ENCODE data around the gene BRAP.
"Not testable (repeated sequence)": the region's sequence is repeated elsewhere in the genome, so short reads cannot be mapped to it uniquely, and the experiment has no call there.

BRAP gene

GRCh38 chr12:111672822-111673381, 12.9 kb downstream of the BRAP start:
- DNase-seq, result no peak

DNA sequence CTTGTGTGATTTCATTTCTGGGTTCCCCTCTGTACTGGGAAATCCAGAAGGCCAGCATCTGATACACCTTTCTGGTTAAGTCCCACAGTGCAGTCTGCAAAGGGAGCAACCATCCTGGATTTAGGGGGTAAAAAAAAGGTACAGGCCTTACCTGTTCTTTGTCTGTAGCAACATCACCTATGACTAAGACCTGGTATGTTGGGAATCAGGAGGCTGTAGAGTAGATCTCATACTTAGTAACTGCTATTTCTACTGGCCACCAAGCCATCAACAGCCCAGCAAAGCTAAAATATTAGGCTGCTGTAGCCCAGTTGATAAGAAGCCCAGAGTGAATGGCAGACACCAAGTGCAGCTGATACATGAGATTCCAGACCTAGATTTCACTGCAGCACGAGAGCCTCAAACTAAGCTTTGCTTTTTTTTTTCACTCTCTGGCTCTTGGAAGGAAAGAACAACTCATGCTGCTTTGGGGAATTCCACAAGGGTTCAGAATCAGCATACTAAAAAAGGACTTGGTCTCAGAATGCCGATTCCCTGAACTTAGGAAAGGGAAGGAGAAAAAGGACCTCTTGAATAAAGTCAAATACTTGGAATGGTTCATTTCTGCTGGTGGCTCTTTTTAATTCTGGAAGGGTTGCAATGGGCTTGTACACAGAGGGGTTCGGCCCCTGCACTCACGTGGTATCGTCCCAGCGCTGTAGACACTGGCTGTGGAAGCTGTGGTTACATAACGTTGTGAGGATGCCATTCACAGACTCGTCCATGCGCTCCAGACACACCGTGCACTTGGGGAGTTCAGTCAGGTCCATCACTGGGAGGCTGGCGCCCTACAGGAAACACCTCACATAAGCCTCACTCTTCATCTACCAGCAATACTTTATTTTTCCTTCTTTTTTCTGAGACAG, 20.5 kb downstream of the BRAP start:
- DNase-seq, result no peak

GRCh38 chr12:111664499-111664898, 21.3 kb downstream of the BRAP start:
- no peak for DNase-seq

DNA sequence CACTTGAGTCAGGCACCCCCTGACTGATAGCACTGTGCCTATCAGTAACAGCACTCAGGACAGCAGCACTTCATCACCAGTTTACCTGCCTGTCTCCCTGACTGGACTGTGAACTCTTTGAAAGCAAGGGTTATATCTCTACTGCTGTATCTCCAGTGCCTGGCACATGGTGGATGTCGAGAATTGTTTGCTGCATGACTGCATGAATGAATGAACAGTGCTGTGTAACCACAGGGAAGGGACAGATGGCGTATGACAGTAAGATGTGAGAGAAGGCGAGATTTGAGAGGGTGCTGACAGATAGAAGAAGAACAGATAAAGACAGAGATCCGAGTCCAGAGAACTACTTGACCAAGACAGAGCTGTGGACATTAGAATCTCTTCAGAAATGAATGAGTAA, 29.7 kb downstream of the BRAP start:
- no peak for DNase-seq

DNA sequence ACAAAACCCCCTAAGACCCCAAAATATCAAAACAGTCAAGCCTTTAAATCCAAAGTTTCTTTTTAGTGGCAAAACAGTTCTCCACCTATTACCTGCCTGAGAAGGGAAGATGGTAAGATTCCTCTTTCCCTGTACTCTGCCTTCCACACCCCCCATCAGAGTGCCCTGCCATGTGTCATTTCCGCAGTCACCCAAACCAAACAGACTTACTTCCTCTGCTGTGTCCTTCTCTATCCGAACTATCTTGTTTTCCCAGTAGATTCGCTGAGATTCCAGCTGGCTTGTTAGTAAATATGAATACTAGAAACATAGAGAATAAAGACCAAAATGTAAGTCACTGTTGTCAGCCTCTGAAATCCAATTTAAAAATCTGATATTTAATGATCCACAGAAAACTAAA, 30.4 kb downstream of the BRAP start:
- DNase-seq, result no peak

DNA sequence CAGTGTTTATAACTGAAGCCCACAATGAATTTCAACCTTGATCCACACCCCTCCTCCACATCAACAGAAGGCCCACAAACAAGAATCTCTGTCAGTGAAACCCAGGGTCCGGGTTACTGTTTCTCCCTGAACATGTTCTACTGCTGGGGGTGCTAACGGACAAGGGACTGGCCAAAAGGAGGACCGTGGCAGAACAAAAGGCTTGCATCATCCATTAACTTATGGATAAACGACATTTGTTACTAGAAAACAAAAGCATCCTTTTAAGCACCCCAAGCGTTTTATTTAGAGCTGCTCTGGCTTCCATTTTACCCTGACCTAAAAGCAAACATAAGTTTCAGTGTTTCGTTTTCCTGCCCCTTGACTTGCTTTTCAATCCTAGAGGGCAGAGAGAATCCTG, 32.2 kb downstream of the BRAP start:
- no peak for DNase-seq

DNA sequence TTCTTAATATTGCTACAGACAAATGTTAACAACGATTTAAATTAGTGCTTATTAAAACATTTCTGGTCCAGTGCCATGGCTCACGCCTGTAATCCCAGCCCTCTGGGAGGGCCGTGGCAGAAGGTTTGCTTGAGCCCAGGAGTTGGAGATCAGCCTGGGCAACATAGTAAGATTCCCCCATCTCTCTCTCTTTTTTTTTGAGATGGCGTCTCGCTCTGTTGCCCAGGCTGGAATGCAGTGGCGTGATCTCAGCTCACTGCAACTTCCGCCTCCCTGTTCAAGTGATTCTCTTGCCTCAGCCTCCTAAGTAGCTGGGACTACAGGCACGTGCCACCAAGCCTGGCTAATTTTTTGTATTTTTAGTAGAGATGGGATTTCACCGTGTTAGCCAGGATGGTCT, 33.2 kb downstream of the BRAP start:
- DNase-seq, result not testable (repeated sequence)

GRCh38 chr12:111650912-111651311, 34.8 kb downstream of the BRAP start:
- DNase-seq, result no peak

GRCh38 chr12:111645433-111645832, 40.3 kb downstream of the BRAP start:
- DNase-seq, result no peak

DNA sequence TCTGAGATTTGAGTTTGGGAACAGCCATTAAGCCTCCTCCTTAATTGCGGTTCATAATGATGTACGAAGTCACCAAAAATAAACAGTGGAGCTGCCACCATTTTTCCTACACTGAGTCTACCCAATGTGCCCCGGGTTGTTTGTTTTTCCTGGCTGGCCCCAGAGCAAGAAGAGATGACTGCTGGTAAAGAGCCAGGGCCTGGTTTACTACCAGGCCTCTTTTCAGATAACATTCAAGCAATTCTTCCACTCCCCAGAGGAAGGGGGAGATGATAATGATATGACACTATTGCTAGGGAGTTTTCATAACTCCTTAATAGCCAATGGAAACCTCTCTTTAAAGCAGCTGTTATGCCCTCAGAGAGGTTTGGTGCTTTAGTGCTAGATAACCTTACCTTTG, 42.3 kb downstream of the BRAP start:
- no peak for DNase-seq

DNA sequence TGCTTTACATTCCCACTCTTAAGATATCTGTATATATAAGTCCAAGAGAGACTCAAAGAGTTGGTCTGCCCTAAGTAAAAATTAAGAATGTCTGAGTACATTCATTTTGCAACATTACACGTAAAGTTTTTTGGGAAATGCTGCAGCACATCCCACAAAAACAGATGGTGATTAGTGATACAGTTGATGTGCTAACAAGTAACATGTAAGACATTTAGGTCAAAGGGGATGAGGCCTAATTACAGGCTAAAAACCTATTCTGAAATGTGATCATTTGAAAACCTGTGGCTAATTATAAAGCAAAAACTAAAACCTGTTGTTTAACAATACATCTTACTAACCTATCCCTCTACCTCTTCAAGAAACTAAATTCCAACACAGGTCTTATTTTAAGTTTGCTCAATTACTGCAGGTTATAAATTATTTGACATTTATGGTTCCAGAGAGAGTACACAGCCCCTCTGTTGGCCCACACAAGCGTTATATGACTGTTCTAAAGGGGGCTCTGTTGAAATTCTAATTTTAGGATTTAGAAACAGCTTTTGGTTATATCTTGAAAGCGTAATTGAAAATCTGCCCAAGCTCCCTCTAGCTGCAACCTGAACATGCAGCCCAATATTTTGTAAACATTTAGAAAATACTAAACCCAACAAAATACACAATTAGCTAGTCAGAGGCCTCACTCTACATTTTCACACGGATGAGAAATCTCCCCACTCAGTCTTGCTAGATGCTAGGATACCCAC, 42.9 kb downstream of the BRAP start:
- DNase-seq, result no peak

GRCh38 chr12:111640506-111640905, 45.2 kb downstream of the BRAP start:
- DNase-seq, result no peak

GRCh38 chr12:111638556-111638955, 47.2 kb downstream of the BRAP start:
- no peak for DNase-seq

DNA sequence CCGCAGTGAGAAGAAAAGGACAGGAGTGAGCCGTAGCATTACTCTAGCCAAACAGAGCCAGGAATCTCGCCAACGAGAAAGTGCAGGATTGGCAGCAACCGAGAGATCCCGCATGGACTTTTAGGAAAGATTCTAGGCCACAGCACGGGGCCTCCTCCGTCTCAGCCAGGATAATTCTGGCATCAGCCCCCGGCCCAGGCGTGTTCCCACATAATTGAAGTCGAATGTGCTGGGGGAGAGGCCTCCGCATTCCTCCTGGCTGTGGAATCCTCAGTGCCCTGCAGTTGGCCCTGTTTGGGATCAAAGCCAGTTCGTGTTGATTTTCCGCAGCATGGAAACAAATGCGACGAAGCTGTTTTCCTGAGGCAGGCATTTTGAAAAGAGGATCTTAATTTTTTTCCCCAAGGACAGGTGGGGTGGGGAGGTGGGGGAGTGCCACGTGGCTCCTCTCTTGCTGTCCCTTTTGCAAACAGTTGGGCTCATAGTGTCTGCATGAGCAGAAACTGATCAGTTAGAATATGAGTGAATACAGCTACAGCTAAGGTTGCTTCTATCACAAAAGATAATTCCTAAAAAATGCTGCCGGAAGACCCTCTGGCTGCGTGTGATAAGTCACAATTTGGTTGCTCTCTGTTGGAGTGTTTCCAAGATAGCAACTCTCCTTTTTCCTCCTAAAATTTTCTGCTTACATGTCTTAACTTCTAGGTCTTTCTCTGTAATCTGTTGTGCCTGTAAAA, 49.4 kb downstream of the BRAP start:
- no peak for DNase-seq

DNA sequence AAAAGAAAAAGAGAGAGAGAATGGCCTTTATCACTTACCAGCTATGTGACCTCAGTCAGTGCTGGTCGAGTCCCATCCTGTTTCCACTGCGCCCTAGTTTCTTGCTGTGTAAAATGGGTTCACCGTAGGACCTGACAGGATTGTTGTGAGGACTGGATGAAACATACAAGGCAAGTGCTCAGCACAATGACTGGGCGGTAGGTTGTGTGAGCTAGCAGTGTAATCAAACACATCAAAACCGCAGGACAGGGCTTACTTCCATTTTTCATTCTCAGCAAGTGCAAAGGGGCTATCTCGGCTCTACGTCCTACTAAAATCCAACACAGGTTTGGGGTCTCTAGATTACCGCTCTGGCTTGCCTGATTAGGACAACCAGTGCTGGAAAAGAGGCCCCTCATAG, 50.2 kb downstream of the BRAP start:
- no peak for DNase-seq

GRCh38 chr12:111628505-111629260, 57.1 kb downstream of the BRAP start:
- no peak for DNase-seq

DNA sequence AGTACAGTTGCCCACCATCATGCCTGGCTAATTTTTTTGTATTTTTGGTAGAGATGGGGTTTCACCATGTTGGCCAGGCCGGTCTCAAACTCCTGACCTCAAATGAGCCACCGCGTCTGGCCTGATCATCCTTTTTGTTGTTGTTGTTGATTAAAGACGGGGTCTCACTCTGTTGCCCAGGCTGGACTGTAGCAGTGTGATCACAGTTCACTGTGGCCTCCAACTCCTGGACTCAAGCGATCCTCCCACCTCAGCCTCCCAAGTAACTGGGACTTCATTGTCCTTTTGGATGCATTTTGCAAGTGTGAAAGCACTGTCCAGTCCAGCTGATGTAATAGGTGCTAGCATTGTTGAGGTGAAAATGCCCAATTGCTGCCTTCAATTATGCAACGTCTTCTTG, 59.5 kb downstream of the BRAP start:
- DNase-seq, result no peak

GRCh38 chr12:111624540-111624939, 61.2 kb downstream of the BRAP start:
- DNase-seq, result no peak

DNA sequence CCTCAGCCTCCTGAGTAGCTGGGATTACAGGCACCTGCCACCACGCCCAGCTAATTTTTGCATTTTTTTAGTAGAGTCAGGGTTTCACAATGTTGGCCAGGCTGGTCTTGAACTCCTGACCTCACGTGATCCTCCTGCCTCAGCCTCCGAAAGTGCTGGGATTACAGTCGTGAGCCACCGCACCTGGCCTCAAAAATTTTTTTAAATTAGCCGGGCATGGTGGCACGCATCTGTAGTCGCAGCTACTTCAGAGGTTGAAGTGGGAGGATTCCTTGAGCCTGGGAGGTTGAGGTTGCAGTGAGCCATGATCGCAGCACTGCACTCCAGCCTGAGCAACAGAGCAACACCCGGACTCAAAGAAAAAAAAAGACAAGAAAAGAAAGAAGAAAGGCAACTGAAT, 67.9 kb downstream of the BRAP start:
- DNase-seq, result not testable (repeated sequence)

DNA sequence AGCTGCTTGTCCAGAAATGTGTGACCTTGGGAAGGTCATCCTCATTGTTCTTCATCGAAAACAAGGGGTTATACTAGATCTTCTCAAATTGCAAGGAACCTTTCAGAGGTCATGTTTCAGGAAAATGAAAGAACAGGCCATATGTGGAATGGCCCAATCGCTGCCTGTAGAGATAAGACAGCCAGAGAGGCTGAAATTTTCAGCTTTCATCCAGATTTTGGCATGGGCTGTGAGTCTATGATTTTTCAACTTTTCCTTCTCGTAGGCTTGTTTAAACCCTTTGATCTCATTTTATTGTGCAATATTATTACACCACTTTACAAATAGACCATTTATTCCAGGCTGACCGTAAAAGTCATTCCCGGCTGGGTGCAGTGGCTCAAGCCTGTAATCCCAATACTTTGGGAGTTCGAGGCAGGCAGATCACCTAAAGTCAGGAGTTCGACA, 69.6 kb downstream of the BRAP start:
- no peak for DNase-seq

DNA sequence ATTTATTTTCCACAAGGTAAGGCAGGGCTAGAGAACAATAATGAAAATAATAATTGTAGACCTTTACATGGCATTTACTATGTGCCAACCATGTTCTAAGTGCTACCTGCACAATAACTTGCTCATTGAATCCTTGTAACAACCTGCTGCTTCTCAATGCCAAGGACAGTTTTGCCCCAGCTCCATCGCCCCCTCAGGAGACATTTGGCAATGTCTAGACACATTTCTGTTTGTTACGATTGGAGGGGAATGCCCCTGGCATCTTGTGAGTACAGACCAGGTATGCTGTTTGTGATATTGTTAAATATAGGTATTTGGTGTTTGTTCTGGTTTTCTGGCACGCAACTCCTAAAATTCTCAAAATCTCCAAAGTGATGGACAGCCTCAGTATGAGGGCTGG, 78.5 kb downstream of the BRAP start:
- DNase-seq, result no peak

DNA sequence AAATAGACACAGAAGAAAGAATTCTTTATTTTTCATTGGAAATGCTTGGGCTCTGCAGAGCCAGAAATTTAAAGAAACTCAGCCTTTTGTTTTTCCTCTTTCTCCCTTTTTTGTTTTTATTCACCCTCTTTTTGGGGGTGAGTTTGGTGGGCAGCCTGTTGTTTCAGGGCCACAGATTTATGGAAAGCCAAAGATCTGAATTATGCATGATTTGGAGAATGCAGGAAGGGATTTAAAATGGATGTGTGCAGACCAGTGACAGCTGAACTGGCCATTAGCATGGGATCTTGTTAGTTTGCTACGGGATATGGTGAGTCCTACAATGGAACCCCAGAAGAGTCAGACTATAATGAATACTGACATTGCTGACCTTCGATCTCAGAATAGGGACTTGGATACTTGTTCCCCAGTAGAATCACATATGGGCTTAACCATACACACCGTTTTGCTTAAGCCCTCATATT, 79.0 kb downstream of the BRAP start:
- no peak for DNase-seq
